T-cell (primary cell): ENCODE results near the gene MAX. TPM values are rescaled to one million over a fixed set of nuclear protein-coding genes. Genes with fewer than 3 reads are reported as not detected.

Experiments
- ATAC-seq, 4 experiments: fragments of 200-7000 bp in 3 of 4; fragments of 150-1000 bp in 1 of 4; cut with Tn5 transposase; replicated peaks in 1 of 4; 1 replicate in 3 of 4; 2 replicates in 1 of 4; pipeline ENCODE4 v1.10.0; 2021; ENCODE audit warnings: moderate library complexity in 3 of 4, mild to moderate bottlenecking in 2 of 4, moderate number of reproducible peaks in 1 of 4
- CTCF ChIA-PET, 2 donors: fragments of 300-600 bp; sonication (Branson Sonifier 250); formaldehyde crosslinking; loops; one replicate each; lab custom pipeline; 2022; ENCODE audit warnings: antibody characterized with exemption in 2 of 2; lab: Charles Lee
- POLR2A ChIA-PET, 2 donors: fragments of 300-600 bp; sonication (Branson Sonifier 250); formaldehyde crosslinking; loops; one replicate each; lab custom pipeline; 2022; ENCODE audit warnings: antibody characterized with exemption in 2 of 2; lab: Charles Lee
- DNase-seq, 35 experiments: peaks; one replicate each; pipeline versions ENCODE4 v3.0.0 to v3.0.0-alpha.2; 2013 to 2023
- H3K27ac ChIP-seq: one replicate; pipeline ENCODE4 v1.5.1; 2013; ENCODE audit warnings: low read length
- H3K27me3 ChIP-seq, 2 experiments: replicated peaks in 1 of 2; 1 replicate in 1 of 2; 2 replicates in 1 of 2; pipeline versions ENCODE4 v1.6.1 to v1.7.0; 2013; ENCODE audit warnings: low read length in 1 of 2, mixed read lengths in 1 of 2; ENCODE audit not compliant: control insufficient read depth in 2 of 2, insufficient read depth in 2 of 2; ENCODE audit errors: extremely low read depth in 1 of 2
- H3K36me3 ChIP-seq, 2 donors: 1 replicate in 1 of 2; 2 replicates in 1 of 2; pipeline versions ENCODE4 v1.6.1 to v1.7.0; 2013; ENCODE audit warnings: low read length in 1 of 2; ENCODE audit not compliant: control insufficient read depth in 2 of 2, insufficient read depth in 1 of 2; ENCODE audit errors: extremely low read depth in 1 of 2
- H3K4me1 ChIP-seq, 2 experiments: 1 replicate in 1 of 2; 2 replicates in 1 of 2; pipeline versions ENCODE4 v1.6.1 to v1.7.0; 2013; ENCODE audit warnings: low read length in 2 of 2, mixed read lengths in 1 of 2; ENCODE audit not compliant: insufficient read depth in 2 of 2, control insufficient read depth in 1 of 2; ENCODE audit errors: extremely low read depth in 1 of 2
- H3K4me3 ChIP-seq, 2 donors: 1 replicate in 1 of 2; 2 replicates in 1 of 2; pipeline versions ENCODE4 v1.5.1 to v1.7.0; 2013; ENCODE audit warnings: mild to moderate bottlenecking in 2 of 2, low read length in 1 of 2, moderate library complexity in 1 of 2; ENCODE audit not compliant: control insufficient read depth in 1 of 2; ENCODE audit errors: extremely low read depth in 1 of 2
- H3K9me3 ChIP-seq: 2 replicates; pipeline ENCODE4 v1.7.0; 2013
- H3K27ac Mint-ChIP-seq, 2 donors: one replicate each; pipeline ENCODE4 v1.8.0; 2020 to 2021; ENCODE audit warnings: mild to moderate bottlenecking in 2 of 2, mixed read lengths in 2 of 2
- H3K27me3 Mint-ChIP-seq, 2 donors: one replicate each; pipeline ENCODE4 v1.8.0; 2021 to 2022; ENCODE audit warnings: mixed read lengths in 2 of 2
- H3K36me3 Mint-ChIP-seq: one replicate; pipeline ENCODE4 v1.8.0; 2021; ENCODE audit warnings: mixed read lengths
- H3K4me1 Mint-ChIP-seq, 3 donors: one replicate each; pipeline ENCODE4 v1.8.0; 2020 to 2022; ENCODE audit warnings: mixed read lengths in 3 of 3, mild to moderate bottlenecking in 1 of 3
- H3K4me3 Mint-ChIP-seq, 3 donors: one replicate each; pipeline ENCODE4 v1.8.0; 2020 to 2022; ENCODE audit warnings: mild to moderate bottlenecking in 3 of 3, mixed read lengths in 3 of 3, moderate library complexity in 3 of 3
- H3K9me3 Mint-ChIP-seq, 3 donors: one replicate each; pipeline ENCODE4 v1.8.0; 2020 to 2022; ENCODE audit warnings: mixed read lengths in 3 of 3
- WGBS: methylation state at CpG from one replicate; pipeline ENCODE4 v1.1.5; 2013; ENCODE audit warnings: missing lambda C conversion rate; ENCODE audit not compliant: insufficient coverage; 5-methylcytosine and 5-hydroxymethylcytosine counted together
- total RNA-seq, 35 experiments: library from RNA in 6 of 35; stranded (reverse) in 6 of 35; fragments of 120-200 nt in 1 of 35; gene quantifications; one replicate each; pipeline versions ENCODE4 v1.2.1 to v1.2.4 and lab custom pipeline; 2013 to 2026

Gene MAX
- total RNA-seq, 5 donors from 2014 or later (not counting 1 experiment from before 2014, with no cell fraction given) = 174 to 216 (median 207) TPM

- no peak overlapping the region for H3K27ac ChIP-seq
- no peaks in the 10 kb centered on the region for H3K36me3 ChIP-seq
- H3K4me1 ChIP-seq = peaks cover 5 to 6% of the 10 kb centered on the region in 2 experiments
- H3K4me3 ChIP-seq = no peak overlapping the region
- H3K9me3 Mint-ChIP-seq = no peaks in the 10 kb centered on the region
- no peak overlapping the region for H3K27ac Mint-ChIP-seq
- H3K27me3 ChIP-seq = no peaks in the 10 kb centered on the region
- ChIA-PET POLR2A (interaction anchor here (0.5 to 0.7 kb wide), 4 partner anchors 18 to 602 kb away, joined by 3 to 5 read pairs (median 4); no protein-coding TSS in a partner anchor), CTCF (interaction anchor here in 1 of 2 donors (0.6 to 0.7 kb wide), 3 partner anchors 68 to 223 kb away, joined by 3 to 4 read pairs (median 3); no protein-coding TSS in a partner anchor)
- peaks cover 4 to 8% (median 7%) of the 10 kb centered on the region in 3 donors for H3K4me1 Mint-ChIP-seq
- no CpG with 5 or more reads among the region's 1 CpG for WGBS
- DNase-seq (no peak), ATAC-seq (no peak)
- H3K36me3 Mint-ChIP-seq = no peaks in the 10 kb centered on the region
- no peaks in the 10 kb centered on the region for H3K27me3 Mint-ChIP-seq
- no peaks in the 10 kb centered on the region for H3K9me3 ChIP-seq
- H3K4me3 Mint-ChIP-seq = no peak overlapping the region
These were observed 4.9 kb upstream of the MAX start for GRCh38 chr14:65107200-65107599.

GRCh38 chr14:65106736-65107135, 4.4 kb upstream of the MAX start:
- Histone ChIP-seq H3K36me3 (no peaks in the 10 kb centered on the region), H3K4me3 (no peak overlapping the region), H3K27me3 (no peaks in the 10 kb centered on the region), H3K27ac (no peak overlapping the region), H3K4me1 (peaks cover 5 to 6% of the 10 kb centered on the region in 2 experiments), H3K9me3 (no peaks in the 10 kb centered on the region)
- WGBS = no CpG with 5 or more reads among the region's 1 CpG
- ChIA-PET POLR2A (interaction anchor here in 1 of 2 donors (0.5 to 0.7 kb wide), 3 partner anchors 52 to 602 kb away, joined by 3 to 5 read pairs (median 5); no protein-coding TSS in a partner anchor), CTCF (interaction anchor here (0.6 to 0.7 kb wide), 3 partner anchors 183 to 223 kb away, joined by 3 to 4 read pairs (median 3); no protein-coding TSS in a partner anchor)
- Mint-ChIP-seq H3K4me1 (peaks cover 4 to 8% (median 7%) of the 10 kb centered on the region in 3 donors), H3K36me3 (no peaks in the 10 kb centered on the region), H3K9me3 (no peaks in the 10 kb centered on the region), H3K27ac (no peak overlapping the region), H3K27me3 (no peaks in the 10 kb centered on the region), H3K4me3 (no peak overlapping the region)
- ATAC-seq (no peak), DNase-seq (no peak)

- Histone ChIP-seq H3K4me3 (no peak overlapping the region), H3K4me1 (peaks cover 5 to 6% of the 10 kb centered on the region in 2 experiments), H3K27ac (no peak overlapping the region), H3K27me3 (no peaks in the 10 kb centered on the region), H3K9me3 (no peaks in the 10 kb centered on the region), H3K36me3 (no peaks in the 10 kb centered on the region)
- Mint-ChIP-seq H3K4me3 (no peak overlapping the region), H3K27me3 (no peaks in the 10 kb centered on the region), H3K9me3 (no peaks in the 10 kb centered on the region), H3K4me1 (peaks cover 6 to 8% (median 8%) of the 10 kb centered on the region in 3 donors), H3K27ac (no peak overlapping the region), H3K36me3 (no peaks in the 10 kb centered on the region)
- ChIA-PET CTCF (interaction anchor here (0.6 kb wide), 2 partner anchors 182 to 202 kb away, joined by 3 read pairs; no protein-coding TSS in a partner anchor), POLR2A (interaction anchor here in 1 of 2 donors (0.7 kb wide), 1 partner anchor 27 kb away, joined by 5 read pairs; no protein-coding TSS in a partner anchor)
- ATAC-seq (no peak), DNase-seq (no peak)
- 97% methylated on average over 3 of the region's 4 CpGs for WGBS
These were observed 4.0 kb upstream of the MAX start for GRCh38 chr14:65106316-65106715.

- Mint-ChIP-seq H3K4me1 (peaks cover 19 to 21% (median 21%) of the 10 kb centered on the region in 3 donors), H3K9me3 (no peaks in the 10 kb centered on the region), H3K27ac (no peak overlapping the region), H3K27me3 (no peaks in the 10 kb centered on the region), H3K4me3 (no peak overlapping the region), H3K36me3 (peaks cover 4% of the 10 kb centered on the region)
- ATAC-seq (no peak), DNase-seq (no peak)
- no peak overlapping the region for H3K27ac ChIP-seq
- H3K4me3 ChIP-seq = no peak overlapping the region
- H3K4me1 ChIP-seq = peaks cover 13 to 15% of the 10 kb centered on the region in 2 experiments
- WGBS = no CpG with 5 or more reads among the region's 3 CpGs
- no peaks in the 10 kb centered on the region for H3K9me3 ChIP-seq
- H3K36me3 ChIP-seq = no peaks in the 10 kb centered on the region
- CTCF ChIA-PET = no interaction called here
- H3K27me3 ChIP-seq = no peaks in the 10 kb centered on the region
- POLR2A ChIA-PET = interaction anchor here in 1 of 2 donors (1.1 kb wide), 1 partner anchor 12 kb away, joined by 3 read pairs; no protein-coding TSS in a partner anchor
These were observed 2.5 kb upstream of the MAX start for GRCh38 chr14:65104791-65105190.

GRCh38 chr14:65103150-65103760, 938 bp upstream of the MAX start:
- Mint-ChIP-seq H3K9me3 (no peaks in the 10 kb centered on the region), H3K27ac (peak overlapping the region; percentile 37 to 82), H3K4me1 (peaks cover 32 to 35% (median 32%) of the 10 kb centered on the region in 3 donors), H3K27me3 (no peaks in the 10 kb centered on the region), H3K4me3 (peak overlapping the region; percentile 85 to 98 (median 89)), H3K36me3 (peaks cover 7% of the 10 kb centered on the region)
- Histone ChIP-seq H3K36me3 (no peaks in the 10 kb centered on the region), H3K9me3 (no peaks in the 10 kb centered on the region), H3K27ac (peak overlapping the region; percentile 59), H3K27me3 (no peaks in the 10 kb centered on the region), H3K4me1 (peaks cover 14 to 25% of the 10 kb centered on the region in 2 experiments), H3K4me3 (peak overlapping the region; percentile 88 to 92)
- ChIA-PET POLR2A (interaction anchor here (0.7 to 0.8 kb wide), 3 partner anchors 362 to 744 kb away, joined by 6 to 11 read pairs (median 8); no protein-coding TSS in a partner anchor), CTCF (interaction anchor here in 1 of 2 donors (1.1 to 1.6 kb wide), 4 partner anchors 29 to 312 kb away, joined by 4 read pairs; no protein-coding TSS in a partner anchor)
- DNase-seq = peak in 4 of 35 experiments; percentile 5 to 42 (median 9)
- ATAC-seq = no peak
- 3% methylated on average over 15 of the region's 22 CpGs for WGBS
